GM12801 (cell line): Measurements from ENCODE around the gene CSMD2.

Experiments
- CTCF ChIP-seq: IDR thresholded peaks from one replicate; pipeline ENCODE4 v1.5.1; 2011; ENCODE audit warnings: control low read depth; ENCODE audit not compliant: insufficient read length; ENCODE audit errors: extremely low read depth

CSMD2 gene

GRCh38 chr1:33988161-33988560 lies 176.9 kb downstream of the CSMD2 start:
- TF ChIP-seq CTCF: no peak

DNA sequence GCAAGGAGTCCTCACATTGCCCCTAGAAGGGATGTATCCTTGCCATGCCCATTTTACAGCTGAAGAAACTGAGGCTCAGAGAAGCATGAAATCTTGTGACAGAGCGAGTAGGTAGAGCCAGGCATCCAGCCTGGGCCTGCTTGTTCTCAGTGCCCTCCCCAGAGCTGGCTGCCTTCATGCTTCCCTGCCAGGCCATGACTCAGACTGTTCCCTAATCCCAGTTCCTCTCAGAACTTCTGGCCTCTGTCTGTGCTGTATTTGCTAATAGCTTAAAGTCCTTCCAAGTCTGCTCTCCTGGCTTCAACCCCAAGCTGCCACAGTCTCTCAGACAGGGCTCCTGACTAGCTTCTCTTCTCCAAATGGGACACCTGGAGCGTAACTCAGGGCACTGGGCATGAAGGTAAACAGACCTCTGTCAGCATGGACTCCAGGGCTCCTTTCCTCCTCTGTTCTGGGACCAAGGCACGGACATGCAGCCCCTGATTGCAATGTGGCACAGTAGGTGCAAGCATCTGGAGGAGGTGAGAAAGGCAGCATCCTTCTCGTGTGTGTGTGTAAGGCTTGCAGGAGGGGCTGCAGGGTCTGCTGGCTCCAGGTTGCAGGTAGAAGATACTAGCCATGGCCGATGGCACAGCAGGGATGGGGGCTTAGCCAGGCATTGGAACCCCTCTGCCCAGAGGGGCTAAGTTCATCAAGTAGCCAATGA lies 178.5 kb downstream of the CSMD2 start:
- TF ChIP-seq CTCF: no peak

DNA sequence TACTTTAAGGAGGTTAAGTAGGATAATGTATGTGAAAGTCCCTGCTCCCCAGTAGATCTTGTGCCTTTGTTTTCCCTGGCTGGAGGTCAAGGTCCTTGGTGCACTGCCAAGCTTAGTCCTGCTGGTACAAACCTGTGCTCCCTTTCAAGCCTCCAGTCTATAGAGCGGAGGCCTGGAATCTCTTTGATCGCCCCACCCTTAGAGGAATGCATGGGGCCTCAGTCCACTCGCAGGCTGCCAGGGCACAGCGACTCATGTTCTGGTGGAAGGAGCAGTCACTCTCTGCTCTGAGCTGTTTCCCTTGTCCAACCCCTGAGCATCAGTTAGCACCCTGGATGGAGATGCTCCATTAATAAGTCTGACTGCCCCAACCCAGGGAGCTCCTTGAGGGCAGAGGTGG lies 179.4 kb downstream of the CSMD2 start:
- TF ChIP-seq CTCF: no peak

GRCh38 chr1:33984906-33985565 lies 180.0 kb downstream of the CSMD2 start:
- no peak for TF ChIP-seq CTCF

- TF ChIP-seq CTCF: no peak
Observed at GRCh38 chr1:33982419-33982818, 182.6 kb downstream of the CSMD2 start.

- no peak for TF ChIP-seq CTCF
Observed at GRCh38 chr1:33979341-33979740, 185.7 kb downstream of the CSMD2 start.

DNA sequence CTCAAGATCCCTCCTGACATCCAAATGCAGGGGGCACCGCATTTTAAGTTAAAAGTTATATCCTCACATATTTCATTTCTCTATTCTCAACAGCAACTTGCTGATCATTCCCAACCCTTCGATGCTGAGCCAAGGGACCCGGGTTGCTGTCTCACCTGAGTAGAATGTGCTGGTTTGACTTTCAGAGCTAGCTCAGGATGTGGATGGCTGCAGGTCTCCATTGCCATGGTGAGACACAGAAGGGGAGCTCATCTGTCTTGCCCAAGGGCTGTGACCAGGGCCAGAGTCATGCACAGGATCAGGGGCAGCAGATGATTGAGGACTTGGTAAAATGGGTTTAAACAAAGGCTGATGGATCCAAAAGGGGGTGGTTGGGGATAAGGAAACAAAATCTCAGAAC lies 189.1 kb downstream of the CSMD2 start:
- no peak for TF ChIP-seq CTCF
